ENCODE results near the gene MERTK.
"Not testable (repeated sequence)": the region's sequence is repeated elsewhere in the genome, so short reads cannot be mapped to it uniquely, and the experiment has no call there.

MERTK gene

GRCh38 chr2:112012556-112012955 lies 114.1 kb downstream of the MERTK start:
- DNase-seq (ENCODE audit: low spot score), result no peak

- DNase-seq (ENCODE audit: low spot score), result no peak
Measured at GRCh38 chr2:112018846-112019245, 120.4 kb downstream of the MERTK start.

GRCh38 chr2:112019569-112019982 lies 121.2 kb downstream of the MERTK start:
- DNase-seq (ENCODE audit: low spot score), result no peak

- DNase-seq (ENCODE audit: low spot score), result no peak
Measured at GRCh38 chr2:112020561-112020960, 122.2 kb downstream of the MERTK start.

GRCh38 chr2:112021290-112021689 lies 122.9 kb downstream of the MERTK start:
- DNase-seq (ENCODE audit: low spot score), result no peak

GRCh38 chr2:112021781-112022231 lies 123.4 kb downstream of the MERTK start:
- DNase-seq (ENCODE audit: low spot score), result no peak

GRCh38 chr2:112023707-112024106 lies 125.3 kb downstream of the MERTK start:
- DNase-seq (ENCODE audit: low spot score), result no peak

GRCh38 chr2:112024231-112024630 lies 125.8 kb downstream of the MERTK start:
- DNase-seq (ENCODE audit: low spot score), result no peak

GRCh38 chr2:112024896-112025491 lies 126.6 kb downstream of the MERTK start:
- DNase-seq (ENCODE audit: low spot score), result no peak

- peak; percentile 60 for DNase-seq (ENCODE audit: low spot score)
Measured at GRCh38 chr2:112026509-112026908, 128.1 kb downstream of the MERTK start.

GRCh38 chr2:112027767-112028166 lies 129.4 kb downstream of the MERTK start:
- DNase-seq (ENCODE audit: low spot score), result no peak

- no peak for DNase-seq (ENCODE audit: low spot score)
Measured at GRCh38 chr2:112029164-112029563, 130.8 kb downstream of the MERTK start.

- no peak for DNase-seq (ENCODE audit: low spot score)
Measured at GRCh38 chr2:112031473-112032223, 133.2 kb downstream of the MERTK start.

GRCh38 chr2:112032224-112032586 lies 133.8 kb downstream of the MERTK start:
- DNase-seq (ENCODE audit: low spot score), result no peak

GRCh38 chr2:112032689-112033465 lies 134.5 kb downstream of the MERTK start:
- DNase-seq (ENCODE audit: low spot score), result no peak

- no peak for DNase-seq (ENCODE audit: low spot score)
Measured at GRCh38 chr2:112033600-112033999, 135.2 kb downstream of the MERTK start.

GRCh38 chr2:112034924-112035323 lies 136.5 kb downstream of the MERTK start:
- no peak for DNase-seq (ENCODE audit: low spot score)

GRCh38 chr2:112035786-112036185 lies 137.4 kb downstream of the MERTK start:
- no peak for DNase-seq (ENCODE audit: low spot score)

- not testable (repeated sequence) for DNase-seq (ENCODE audit: low spot score)
Measured at GRCh38 chr2:112039556-112039955, 141.1 kb downstream of the MERTK start.

- DNase-seq (ENCODE audit: low spot score), result not testable (repeated sequence)
Measured at GRCh38 chr2:112040066-112040465, 141.7 kb downstream of the MERTK start.

GRCh38 chr2:112041460-112041859 lies 143.1 kb downstream of the MERTK start:
- not testable (repeated sequence) for DNase-seq (ENCODE audit: low spot score)

GRCh38 chr2:112045446-112046014 lies 147.1 kb downstream of the MERTK start:
- DNase-seq (ENCODE audit: low spot score), result no peak

- no peak for DNase-seq (ENCODE audit: low spot score)
Measured at GRCh38 chr2:112046231-112046630, 147.8 kb downstream of the MERTK start.
